Nucleus accumbens (tissue), 56 donors: ENCODE results near the gene CABCOCO1.
A peak's percentile ranks its signal among the peaks of the same experiment; 100 is the strongest.

Experiments
- DNase-seq, 56 donors: peaks; one replicate each; lab custom pipeline; 2025; lab: John Stamatoyannopoulos, UW

The CABCOCO1 gene

GRCh38 chr10:61752111-61753011 lies 89.6 kb downstream of the CABCOCO1 start:
- DNase-seq = no peak

GRCh38 chr10:61753453-61753852 lies 90.7 kb downstream of the CABCOCO1 start:
- no peak for DNase-seq

GRCh38 chr10:61754587-61755550 lies 92.1 kb downstream of the CABCOCO1 start:
- DNase-seq = no peak

GRCh38 chr10:61757001-61757400 lies 94.3 kb downstream of the CABCOCO1 start:
- DNase-seq = no peak

GRCh38 chr10:61757525-61758397 lies 95.0 kb downstream of the CABCOCO1 start:
- DNase-seq = peak in 1 of 56 donors; percentile 9

GRCh38 chr10:61758433-61758832 lies 95.7 kb downstream of the CABCOCO1 start:
- DNase-seq = no peak

GRCh38 chr10:61759751-61760150 lies 97.0 kb downstream of the CABCOCO1 start:
- DNase-seq = no peak

GRCh38 chr10:61760943-61761824 lies 98.5 kb downstream of the CABCOCO1 start:
- no peak for DNase-seq

- DNase-seq = no peak
Observed at GRCh38 chr10:61761825-61762217, 99.1 kb downstream of the CABCOCO1 start.

- no peak for DNase-seq
Observed at GRCh38 chr10:61763778-61764177, 101.0 kb downstream of the CABCOCO1 start.

- no peak for DNase-seq
Observed at GRCh38 chr10:61764486-61764885, 101.8 kb downstream of the CABCOCO1 start.

GRCh38 chr10:61765176-61766087 lies 102.7 kb downstream of the CABCOCO1 start:
- DNase-seq = no peak

GRCh38 chr10:61766927-61767326 lies 104.2 kb downstream of the CABCOCO1 start:
- no peak for DNase-seq

- DNase-seq = no peak
Observed at GRCh38 chr10:61774031-61774430, 111.3 kb downstream of the CABCOCO1 start.

GRCh38 chr10:61775111-61775510 lies 112.4 kb downstream of the CABCOCO1 start:
- no peak for DNase-seq

GRCh38 chr10:61776615-61777266 lies 114.0 kb downstream of the CABCOCO1 start:
- DNase-seq = no peak

GRCh38 chr10:61778137-61778536 lies 115.4 kb downstream of the CABCOCO1 start:
- no peak for DNase-seq

GRCh38 chr10:61779276-61779675 lies 116.5 kb downstream of the CABCOCO1 start:
- no peak for DNase-seq
